ENCODE measurements around the gene MAEA.
"Not testable (repeated sequence)": the region's sequence is repeated elsewhere in the genome, so short reads cannot be mapped to it uniquely, and the experiment has no call there.

MAEA gene

DNA sequence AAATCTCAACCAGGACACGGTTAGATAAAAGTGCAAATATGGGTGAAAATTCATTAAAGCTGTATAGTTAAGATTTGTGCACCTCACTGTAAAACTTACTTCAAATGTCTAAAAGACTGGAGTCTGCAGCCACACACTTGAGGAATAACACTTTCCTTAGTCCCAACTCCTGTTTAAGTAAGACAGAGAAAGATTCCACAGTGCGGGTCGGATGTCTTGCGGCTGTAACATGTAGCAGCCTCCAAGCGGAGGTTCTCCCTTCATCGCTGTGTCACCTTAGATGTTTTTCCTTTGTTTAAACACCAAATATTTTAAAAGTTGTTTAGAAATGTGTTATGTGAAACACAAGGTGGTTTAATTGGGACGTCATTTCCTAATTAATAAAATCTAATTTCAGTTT, 905 bp upstream of the MAEA start:
- no peak for DNase-seq (ENCODE audit: low spot score)
- TF ChIP-seq, protein P1, sequence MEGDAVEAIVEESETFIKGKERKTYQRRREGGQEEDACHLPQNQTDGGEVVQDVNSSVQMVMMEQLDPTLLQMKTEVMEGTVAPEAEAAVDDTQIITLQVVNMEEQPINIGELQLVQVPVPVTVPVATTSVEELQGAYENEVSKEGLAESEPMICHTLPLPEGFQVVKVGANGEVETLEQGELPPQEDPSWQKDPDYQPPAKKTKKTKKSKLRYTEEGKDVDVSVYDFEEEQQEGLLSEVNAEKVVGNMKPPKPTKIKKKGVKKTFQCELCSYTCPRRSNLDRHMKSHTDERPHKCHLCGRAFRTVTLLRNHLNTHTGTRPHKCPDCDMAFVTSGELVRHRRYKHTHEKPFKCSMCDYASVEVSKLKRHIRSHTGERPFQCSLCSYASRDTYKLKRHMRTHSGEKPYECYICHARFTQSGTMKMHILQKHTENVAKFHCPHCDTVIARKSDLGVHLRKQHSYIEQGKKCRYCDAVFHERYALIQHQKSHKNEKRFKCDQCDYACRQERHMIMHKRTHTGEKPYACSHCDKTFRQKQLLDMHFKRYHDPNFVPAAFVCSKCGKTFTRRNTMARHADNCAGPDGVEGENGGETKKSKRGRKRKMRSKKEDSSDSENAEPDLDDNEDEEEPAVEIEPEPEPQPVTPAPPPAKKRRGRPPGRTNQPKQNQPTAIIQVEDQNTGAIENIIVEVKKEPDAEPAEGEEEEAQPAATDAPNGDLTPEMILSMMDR (IDR thresholded peaks at IDR 0.05; ENCODE audit: extremely low read depth, insufficient read depth, missing control alignments), result no peak
- in situ Hi-C loops (cut with MboI; ENCODE audit: low pct_unique_long_range_greater_than_20kb, low sequenced_read_pairs, unreplicated experiment), result no loop called here

DNA sequence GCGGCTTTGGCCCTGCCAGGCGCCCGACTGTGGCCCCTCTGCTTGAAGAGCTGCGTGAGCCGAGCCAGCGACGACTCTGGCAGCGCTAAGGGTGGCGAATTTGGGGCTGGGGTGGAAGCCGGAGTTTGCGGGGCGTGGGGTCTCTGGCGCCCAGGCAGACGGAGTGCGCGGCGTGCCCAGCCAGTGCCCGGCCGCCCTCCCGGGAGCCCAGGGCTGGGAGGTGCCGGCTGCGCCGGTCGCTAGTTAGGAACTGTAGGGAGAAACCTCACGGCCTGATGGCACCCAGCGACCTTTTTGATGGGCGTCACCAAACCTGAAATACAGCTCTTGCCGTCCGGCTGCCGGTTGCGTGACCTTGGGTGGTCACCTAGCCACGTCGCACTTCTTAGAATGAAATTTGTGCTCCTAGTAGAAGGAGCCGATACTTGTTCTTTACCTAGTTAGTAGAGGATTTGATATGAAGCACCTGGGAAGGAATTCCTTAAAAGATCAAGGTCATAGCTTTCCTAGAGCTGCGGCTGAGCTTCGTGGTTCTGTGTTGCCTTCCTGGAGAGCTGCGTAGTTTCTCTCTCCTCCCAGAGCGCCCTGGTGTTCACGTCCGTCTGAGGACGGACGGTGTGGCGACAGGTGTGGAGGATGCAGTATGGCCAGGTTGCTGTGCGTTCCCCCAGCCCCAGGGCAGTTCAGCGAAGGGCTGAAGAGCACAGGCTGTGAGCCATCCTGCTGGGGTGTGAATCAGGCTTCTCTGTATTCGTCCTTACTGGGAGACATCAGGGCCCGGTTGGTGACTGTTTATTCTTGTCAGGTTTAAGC, 680 bp downstream of the MAEA start:
- in situ Hi-C loops (cut with MboI; ENCODE audit: low pct_unique_long_range_greater_than_20kb, low sequenced_read_pairs, unreplicated experiment), result no loop called here
- DNase-seq (ENCODE audit: low spot score), result peak; percentile 67
- TF ChIP-seq, protein P1 (IDR thresholded peaks at IDR 0.05; ENCODE audit: extremely low read depth, insufficient read depth, missing control alignments), result no peak

DNA sequence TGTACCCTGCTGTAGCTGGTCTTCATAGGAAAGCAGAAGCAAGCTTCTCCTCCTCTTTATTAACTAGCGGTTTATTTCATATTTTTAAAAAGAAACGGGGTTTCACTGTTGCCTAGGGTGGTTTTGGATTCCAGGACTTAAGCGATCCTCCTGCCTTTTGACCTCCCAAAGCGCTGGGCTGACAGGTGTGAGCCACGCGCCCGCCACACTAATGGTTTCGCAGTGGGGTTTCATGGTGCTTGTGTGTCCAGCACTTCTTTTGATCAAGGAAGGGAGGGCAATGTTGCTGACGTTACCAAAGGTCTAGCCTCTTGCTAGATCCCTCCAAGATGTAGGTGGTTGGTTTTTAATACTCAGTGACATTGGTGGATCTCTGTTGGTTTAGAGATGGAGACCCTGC, 1.4 kb downstream of the MAEA start:
- in situ Hi-C loops (cut with MboI; ENCODE audit: low pct_unique_long_range_greater_than_20kb, low sequenced_read_pairs, unreplicated experiment), result no loop called here
- no peak for DNase-seq (ENCODE audit: low spot score)
- TF ChIP-seq, protein P1 (IDR thresholded peaks at IDR 0.05; ENCODE audit: extremely low read depth, insufficient read depth, missing control alignments), result no peak

DNA sequence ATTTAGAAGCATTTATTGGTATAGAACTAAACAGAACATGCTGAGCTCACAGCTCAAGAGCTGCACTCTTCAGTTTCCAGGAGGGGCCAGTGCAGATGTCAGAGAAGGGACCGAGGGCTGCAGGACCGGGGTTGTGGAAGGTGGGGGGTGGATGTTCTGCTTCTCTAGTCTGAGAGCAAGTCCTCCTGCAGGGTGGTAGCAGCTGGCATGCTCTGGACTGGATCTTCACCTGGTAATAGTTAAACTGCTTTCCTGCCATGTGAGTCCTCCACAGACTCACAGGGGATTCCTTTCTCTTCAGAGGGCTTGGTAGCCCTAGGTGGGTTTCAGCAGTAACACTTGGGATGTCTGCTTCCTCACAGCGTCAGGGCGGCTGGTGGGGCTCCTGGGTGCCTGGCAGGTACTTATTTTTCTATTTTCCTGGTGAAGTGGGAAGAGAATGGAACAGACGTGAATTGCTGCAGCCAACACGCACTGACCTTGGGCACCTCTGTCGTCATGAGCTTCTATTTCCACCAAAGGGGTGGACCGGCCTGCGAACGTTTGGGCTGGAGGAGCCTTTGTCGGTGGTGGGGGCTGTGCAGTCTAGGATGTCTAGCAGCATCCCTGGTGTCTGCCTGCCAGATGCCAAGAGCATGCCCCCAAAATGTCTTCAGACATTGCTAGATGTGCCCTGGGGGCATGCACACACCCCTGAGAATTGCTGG, 2.5 kb downstream of the MAEA start:
- DNase-seq (ENCODE audit: low spot score), result no peak
- TF ChIP-seq, protein P1 (IDR thresholded peaks at IDR 0.05; ENCODE audit: extremely low read depth, insufficient read depth, missing control alignments), result no peak
- in situ Hi-C loops (cut with MboI; ENCODE audit: low pct_unique_long_range_greater_than_20kb, low sequenced_read_pairs, unreplicated experiment), result no loop called here

DNA sequence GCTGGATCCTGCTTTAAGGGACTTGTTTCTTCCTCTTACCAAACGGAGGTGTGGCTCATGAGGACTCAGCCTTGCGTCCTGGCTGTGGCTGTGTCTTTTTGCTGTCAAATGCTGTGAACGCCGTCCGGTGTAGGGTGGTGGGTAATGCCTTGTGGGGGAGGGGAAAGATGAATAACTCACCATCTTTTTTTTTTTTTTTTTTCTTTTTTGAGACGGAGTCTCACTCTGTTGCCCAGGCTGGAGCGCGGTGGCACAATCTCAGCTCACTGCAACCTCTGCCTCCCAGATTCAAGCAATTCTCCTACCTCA, 3.0 kb downstream of the MAEA start:
- in situ Hi-C loops (cut with MboI; ENCODE audit: low pct_unique_long_range_greater_than_20kb, low sequenced_read_pairs, unreplicated experiment); DNase-seq (ENCODE audit: low spot score): not testable (repeated sequence)

DNA sequence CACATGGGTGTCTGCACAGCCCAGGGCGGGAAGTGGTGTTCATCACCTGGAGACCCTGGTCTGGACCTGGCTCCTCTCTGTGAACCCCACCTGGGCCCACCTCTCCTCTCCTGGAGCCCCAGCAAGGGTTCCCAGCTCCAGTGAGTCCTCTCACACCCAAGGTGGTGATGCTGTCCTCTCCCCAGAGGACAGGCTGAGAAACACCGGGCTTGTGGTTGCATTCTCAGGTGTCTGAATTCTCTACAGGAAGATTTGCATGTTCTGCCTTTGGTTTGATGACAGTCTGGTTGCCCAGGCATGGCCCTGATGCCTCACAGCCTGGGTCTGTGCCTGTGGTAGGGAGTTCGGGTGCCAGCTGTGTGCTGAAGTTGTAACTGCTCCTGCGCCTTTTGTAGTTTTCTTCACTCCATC, 3.8 kb downstream of the MAEA start:
- in situ Hi-C loops (cut with MboI; ENCODE audit: low pct_unique_long_range_greater_than_20kb, low sequenced_read_pairs, unreplicated experiment), result no loop called here
- TF ChIP-seq, protein P1 (IDR thresholded peaks at IDR 0.05; ENCODE audit: extremely low read depth, insufficient read depth, missing control alignments), result no peak
- no peak for DNase-seq (ENCODE audit: low spot score)

DNA sequence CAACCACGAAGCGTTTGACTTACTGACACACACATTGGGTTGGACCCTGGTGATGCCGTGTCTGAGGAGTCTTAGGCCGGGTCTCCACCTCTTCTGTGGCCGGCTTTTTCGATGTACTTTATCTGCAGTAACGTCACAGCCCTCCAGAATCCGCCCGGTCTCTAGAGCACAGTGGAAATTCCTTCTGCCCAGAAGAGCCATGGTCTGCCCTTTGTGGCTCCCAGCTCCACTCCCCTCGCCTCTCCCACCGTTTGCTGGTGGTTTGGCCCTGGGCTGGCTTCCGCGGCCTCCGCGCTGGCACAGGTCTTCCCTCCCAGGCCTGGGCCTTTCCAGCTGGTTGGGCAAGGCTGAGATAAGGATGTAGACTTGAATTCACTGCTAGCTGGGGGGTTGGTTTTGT, 4.3 kb downstream of the MAEA start:
- in situ Hi-C loops (cut with MboI; ENCODE audit: low pct_unique_long_range_greater_than_20kb, low sequenced_read_pairs, unreplicated experiment), result no loop called here
- TF ChIP-seq, protein P1 (IDR thresholded peaks at IDR 0.05; ENCODE audit: extremely low read depth, insufficient read depth, missing control alignments), result no peak
- no peak for DNase-seq (ENCODE audit: low spot score)

All from GM13977 (cell line).